GM21723 (cell line): ENCODE results near the gene ZNF462.

ENCODE experiments used
- ATAC-seq: cut with Tn5 transposase; IDR thresholded peaks from one replicate; pipeline ENCODE4 v1.9.1; 2021; ENCODE audit warnings: mild to moderate bottlenecking, moderate library complexity; ENCODE audit not compliant: unreplicated experiment

The ZNF462 gene

DNA sequence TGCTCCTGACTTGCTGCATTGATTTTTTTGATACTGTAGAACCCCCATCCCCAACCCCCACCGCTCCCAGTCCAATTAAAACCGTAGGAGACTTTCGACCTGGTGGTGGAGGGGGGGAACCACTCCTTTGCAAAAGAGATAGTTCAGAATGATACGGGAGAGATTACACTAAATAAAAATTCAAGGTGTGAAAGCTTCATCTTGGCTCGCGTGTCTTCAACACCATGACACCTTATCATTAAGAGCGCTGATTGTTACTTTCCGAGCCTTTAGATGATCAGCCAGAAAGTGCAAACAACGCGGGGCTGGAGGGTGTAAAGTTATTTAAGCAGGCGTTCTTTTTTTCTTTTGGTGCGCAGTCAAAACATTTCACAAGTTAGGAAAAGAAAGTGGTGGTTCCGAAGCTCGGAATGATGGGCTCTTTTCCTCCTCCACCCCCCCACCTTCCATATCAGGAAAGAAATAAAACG, 1.3 kb upstream of the ZNF462 start:
- ATAC-seq = no peak

DNA sequence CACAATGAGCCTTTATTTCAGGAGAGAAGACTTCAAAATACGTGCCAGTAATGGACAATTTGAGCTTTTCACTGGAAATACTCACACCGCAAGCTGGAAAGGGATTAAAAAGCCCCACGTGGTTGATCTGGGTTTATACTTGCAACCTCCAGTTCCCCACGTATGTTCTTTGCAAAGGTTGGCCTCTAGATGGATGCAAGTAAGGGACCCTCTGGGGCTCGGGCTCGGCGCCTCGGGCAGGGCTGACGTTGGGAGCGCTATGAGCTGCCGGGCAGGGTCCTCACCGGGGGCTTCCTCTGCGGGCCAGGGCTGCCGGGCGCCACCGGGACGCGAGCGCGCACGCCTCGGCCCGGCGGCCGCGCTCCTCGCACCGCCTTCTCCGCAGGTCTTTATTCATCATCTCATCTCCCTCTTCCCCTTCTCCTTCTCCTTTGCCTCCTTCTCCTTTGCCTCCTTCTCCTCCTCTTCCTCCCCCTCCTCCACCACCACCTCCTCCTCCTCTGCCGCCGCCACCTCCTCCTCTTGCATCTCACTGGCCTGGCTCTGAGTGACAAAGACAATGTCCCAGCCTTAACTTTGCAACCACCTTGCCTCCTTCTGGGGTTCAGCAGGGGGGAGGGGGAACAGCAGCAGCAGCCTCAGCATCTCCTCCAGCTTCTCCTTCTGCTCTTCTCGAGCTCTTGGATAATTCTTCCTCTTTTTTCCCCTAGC, 701 bp upstream of the ZNF462 start:
- no peak for ATAC-seq

DNA sequence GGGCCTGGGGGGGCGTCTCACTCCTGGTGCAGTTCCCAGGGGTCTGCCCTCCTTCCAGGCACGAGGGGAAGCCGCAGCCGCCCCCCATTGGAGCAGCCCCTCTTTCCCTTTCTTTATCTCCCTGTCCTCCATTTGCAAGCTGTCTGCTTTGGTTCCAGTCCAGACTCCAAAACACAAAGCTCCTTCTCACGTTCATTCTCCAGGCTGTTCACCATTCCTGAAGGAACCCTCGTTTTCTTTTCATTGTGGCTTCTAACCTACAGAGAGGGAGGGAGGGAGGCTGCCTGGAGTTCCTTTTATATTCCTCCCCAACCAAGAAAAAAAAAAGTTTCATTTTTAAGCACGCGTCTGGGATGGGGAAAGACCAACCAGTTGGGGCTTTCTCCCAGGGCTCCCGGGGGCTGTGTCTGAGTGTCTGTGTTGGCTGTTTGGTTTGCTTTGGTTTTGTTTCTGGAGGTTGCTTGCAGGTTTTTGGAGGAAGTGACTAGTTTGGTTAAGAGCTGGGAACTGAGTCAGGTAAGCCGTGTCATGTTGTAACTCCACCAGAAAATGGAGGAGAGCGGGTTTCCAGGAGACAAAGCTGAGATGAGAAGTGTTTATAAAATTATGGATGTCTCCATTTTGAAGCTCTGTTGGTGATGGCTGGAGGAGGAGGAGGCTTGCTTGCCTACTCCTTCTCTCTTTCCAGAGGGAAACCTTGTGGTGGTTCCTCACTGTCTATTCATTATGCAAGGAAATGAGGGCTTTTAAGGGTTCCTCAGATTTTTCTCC, 1.6 kb downstream of the ZNF462 start:
- ATAC-seq = no peak

DNA sequence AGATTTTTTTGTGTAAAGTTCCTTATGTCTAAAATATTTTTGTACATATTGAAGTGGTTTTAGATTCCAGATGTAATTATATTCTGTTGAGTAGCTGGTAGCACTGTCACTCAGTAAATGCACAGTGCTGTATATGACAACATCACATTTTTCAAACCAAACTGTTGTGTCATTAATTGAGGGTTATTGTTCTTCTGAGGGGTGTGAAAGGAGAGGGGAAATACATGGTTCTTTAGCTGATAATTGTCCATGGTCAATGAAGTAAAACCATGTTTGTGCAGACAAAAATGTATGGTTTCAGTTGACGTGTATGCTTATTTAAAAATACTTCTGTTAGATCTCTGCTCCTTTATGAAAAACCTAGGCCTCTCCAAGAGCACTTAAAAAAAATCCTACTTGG, 3.3 kb downstream of the ZNF462 start:
- no peak for ATAC-seq

DNA sequence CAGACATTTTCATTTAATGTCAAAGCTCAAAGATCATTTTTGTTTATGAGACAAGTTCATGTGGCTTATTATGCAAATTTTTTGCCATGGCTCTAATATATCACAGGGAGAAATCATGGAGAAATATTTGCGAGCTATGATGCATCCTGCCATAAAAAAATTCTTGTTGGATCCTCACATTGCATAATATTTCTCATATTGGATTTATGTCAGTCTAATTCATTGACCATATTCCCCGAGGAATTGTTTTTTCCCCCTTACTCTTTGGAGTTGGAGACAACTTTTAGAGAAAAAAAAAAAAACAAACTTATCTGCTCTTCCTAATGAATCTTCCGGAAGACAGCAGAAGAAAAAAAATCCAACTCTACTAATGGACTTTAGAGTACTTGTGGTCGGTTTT, 4.3 kb downstream of the ZNF462 start:
- no peak for ATAC-seq

DNA sequence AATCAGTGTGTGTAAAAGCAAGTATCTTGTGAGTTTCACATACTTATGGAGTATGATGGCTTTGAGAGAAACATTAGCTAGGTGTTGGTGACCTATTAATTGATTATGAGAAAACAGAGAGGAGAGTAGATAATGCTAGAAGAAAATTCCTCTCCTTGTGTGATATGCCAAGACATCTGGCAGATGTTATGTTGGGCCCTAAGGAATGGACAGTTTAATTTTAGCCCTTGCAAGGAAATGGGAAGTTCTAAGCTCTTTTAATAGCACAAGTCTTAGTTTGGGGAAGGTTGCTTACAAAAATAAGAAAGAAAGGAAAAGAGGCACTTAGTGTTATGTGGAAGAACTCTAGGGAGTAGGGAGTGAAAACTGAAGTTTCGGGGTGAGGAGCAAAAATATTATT, 5.1 kb downstream of the ZNF462 start:
- no peak for ATAC-seq

DNA sequence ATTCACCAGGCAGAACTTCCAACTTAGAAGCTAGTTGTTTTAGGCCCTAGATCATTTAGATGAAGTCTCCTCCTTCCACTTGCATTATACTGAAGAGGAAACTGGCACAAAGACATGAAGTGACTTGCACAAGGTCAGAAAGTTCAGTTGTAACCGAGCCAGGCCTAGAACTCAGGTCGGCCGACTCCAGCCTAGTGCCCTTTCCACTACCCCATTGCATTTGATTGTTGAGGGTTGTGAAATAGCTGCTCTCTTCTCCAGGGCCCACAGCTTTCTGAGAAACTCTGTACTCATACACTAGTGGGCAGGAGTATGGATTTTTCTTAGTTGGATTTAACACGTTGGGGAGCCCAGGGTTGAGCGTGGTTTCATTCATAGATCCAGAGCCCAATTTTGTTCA, 5.6 kb downstream of the ZNF462 start:
- ATAC-seq = no peak

DNA sequence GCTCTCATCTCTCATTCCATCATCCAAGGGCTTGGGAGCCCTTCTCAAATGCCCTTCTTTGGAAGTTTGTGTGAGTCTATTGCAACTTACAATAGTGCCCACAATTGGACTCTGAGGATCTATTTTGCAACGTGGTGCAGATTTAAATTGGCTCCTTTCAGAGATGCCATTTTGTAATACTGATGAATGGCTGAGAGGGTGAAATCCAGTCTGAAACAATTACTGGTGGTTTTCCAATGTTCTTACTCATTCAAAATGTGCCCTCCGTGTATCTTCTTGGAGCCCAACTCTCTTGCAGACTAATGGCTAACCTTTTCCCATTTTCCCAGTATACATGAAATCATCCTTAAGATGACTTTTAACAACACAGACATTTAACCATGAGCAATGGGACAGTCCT, 6.1 kb downstream of the ZNF462 start:
- no peak for ATAC-seq

DNA sequence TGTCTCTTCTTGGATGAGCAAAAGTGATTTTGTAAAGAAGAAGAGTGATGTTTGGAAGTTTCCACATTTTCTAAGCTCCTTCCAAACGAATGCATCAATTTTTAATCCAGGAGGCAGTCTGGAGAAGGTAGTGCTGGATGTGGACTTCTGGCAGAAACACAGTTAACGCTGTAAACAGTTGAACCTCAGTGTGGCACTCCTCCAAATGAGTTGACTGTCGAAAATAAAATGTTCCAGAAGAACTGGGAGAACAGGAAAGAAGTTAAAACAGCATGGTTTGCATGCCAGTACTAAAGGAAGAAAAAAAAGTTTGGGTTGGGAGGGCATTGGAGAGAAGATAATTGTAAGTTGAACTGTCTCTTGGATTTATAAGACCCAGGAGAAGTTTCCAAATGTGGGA, 6.5 kb downstream of the ZNF462 start:
- ATAC-seq = no peak

DNA sequence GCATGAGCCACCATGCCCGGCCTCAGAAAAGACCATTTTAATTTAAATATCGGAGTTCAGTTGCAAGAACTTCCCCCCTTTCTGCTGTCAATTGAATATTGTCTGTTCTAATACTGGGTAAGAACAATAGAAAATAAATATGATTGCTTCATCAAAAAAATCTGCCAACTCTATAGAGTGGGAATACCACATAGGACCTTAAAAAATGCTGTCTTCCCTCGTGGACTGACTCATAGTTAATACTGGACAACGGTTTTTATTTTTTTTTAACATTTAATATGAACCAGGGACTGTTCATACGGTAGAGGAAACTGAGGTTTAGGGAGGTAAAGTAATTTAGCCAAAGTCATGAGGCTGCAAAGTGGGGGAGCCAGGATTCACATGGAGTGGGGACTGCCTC, 9.7 kb downstream of the ZNF462 start:
- no peak for ATAC-seq

DNA sequence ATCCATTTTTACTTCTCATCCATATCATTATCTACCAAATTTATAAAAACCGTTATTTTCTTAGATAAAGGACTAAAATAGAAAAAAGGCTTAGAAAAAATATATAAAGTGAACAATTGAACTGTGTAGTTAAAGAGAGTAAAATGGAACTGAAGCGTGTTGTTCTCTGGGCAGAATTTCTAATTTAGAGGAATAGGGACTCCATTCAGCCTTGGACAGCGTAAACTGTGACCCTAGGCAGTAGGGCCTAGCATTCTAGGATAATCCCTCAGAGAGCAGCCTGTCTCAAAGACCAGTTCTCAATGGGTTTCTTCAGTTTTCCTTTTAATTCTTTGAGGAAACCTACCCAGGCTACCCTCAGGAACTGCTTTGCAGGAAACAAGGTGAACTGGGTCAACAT, 11.1 kb downstream of the ZNF462 start:
- ATAC-seq = no peak

DNA sequence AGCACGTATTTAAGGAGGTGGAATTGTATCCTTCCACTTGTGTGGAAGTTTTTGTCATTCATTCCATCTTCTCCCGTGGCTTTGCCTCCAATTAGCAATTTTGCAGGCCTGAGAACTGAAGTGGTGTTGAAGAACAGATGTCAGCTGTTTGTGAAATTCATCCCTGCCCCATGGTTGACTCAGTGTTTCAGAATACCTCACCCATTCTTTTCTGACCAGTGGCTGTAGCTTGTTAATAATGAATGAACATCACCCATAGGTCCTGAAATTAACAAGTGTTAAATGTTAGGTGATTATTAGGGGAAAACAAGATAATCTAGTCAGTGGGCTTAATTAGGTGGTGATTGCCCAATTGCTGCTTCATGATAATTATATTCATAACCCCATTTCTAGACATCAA, 11.7 kb downstream of the ZNF462 start:
- ATAC-seq = no peak

DNA sequence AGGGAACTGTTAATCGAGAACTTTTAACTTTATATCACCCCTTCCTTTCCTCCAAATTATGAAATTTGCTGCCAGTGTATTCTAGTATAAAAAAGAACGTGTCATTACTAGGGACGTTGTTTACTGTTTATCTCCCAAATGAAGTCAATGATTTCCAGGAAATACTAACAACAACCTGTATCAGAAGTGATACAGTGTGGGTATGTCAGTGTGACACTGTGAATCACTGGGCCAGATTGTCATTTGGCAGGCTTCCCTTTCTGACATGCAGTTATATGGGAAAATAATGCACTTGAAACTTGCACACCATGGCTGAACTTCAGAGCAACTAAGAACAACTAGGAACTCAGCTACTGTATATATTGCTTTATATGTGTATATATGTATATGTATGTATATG, 12.6 kb downstream of the ZNF462 start:
- no peak for ATAC-seq

DNA sequence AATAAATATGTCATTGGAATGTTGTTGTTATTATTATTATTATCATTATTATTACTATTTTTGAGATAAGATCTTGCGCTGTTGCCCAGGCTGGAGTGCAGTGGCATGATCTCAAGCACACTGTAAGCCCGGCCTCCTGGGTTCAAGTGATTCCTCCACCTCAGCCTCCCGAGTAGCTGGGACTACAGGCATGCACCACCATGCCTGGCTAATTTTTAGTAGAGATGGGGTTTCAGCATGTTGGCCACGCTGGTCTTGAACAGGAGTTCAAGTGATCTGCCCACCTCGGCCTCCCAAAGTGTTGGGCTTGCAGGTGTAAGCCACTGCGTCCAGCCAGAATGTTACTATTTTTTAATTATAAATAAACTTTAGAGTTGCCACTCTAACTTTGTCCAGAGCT, 14.4 kb downstream of the ZNF462 start:
- no peak for ATAC-seq

DNA sequence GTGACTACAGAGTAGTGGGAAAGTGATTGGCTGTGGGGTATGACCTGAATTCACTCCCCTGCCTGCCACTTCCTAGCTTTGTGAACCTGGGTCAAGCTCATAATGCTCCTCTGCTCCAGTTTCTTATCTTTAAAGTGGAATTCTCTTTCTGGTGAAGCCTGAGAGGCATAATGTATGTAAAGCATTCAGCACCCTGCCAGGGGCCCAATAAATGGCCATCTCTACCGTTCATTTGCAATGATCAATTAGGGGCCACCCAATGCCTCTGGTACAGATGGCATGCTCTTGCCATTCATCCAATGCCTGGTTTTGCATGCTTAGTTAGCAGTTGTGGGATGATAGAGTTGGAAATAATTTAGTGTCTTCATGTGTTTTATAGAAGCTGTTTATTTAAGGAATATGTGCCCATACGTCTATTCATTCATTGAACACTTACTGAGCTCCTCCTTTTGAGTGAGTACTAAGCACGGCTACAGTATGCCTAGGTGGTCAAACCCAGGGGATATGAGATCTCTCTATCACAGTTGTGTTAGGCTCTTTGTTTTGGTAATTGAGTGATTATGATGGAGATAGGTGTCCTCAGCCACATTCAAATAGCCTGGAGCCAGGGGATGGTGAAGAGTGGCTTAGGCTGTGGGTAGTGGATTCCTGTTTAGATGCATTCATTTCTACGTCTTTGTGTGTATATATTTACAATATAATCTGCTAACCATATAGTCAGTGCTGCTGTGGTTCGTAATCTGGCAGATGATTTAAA, 15.3 kb downstream of the ZNF462 start:
- no peak for ATAC-seq

DNA sequence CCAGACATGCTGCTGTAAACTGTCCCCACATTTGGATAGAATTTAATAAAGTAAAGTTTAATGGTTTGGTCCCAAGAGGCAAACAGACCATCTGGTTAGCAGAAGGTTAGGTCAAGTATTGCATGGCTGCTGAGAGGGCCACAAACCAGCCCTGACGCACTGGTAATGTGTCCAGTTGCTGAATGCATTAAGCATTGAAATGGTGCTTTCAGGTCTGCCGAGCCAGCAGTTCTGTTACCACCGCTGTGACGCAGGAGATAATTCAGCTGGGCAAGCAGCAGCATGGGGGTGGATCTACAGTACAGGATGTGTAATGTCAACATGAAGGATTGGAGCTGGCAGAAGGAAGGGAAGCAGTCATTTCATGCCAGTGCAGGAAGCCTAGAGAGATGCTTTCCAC, 16.0 kb downstream of the ZNF462 start:
- ATAC-seq = no peak

DNA sequence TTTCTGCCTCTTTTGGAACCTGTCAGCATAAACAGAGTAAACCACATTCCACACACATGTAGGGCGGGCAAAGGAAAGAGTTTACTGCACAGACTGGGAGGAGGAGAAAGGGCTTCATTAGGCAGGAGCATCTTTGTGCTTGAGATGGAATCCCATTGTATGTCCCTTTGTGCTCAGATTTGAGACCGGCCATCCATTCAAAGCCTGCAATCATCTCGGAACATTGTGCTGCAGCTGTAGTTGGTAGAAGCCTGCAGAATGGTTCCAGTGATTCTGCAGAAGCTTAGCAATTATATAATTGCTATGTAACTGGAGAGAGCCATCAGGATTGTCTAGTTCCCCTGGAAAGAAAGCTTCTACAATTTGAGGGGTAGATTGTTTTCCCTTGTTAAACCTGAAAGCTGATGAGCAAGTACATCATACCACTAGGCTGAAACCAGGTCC, 16.5 kb downstream of the ZNF462 start:
- no peak for ATAC-seq

DNA sequence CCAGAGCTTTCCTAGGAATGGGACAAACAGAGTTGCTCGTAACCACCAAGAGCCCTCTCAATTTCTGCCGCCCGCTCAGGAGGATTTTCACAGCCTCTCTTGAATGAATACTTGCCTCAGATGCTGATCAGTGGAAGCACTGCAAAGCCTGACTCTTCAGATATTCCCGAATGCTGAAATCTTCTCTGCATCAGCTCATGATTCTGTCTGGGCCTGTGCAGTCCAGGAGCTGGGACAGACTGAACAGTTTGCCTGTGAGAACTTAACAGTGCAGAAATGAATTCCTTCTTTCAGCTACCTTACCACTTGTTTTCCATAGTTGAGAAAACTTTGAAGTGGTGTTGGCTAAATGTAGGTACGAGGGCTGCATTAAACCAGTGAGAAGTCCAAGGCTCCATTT, 17.1 kb downstream of the ZNF462 start:
- ATAC-seq = no peak

DNA sequence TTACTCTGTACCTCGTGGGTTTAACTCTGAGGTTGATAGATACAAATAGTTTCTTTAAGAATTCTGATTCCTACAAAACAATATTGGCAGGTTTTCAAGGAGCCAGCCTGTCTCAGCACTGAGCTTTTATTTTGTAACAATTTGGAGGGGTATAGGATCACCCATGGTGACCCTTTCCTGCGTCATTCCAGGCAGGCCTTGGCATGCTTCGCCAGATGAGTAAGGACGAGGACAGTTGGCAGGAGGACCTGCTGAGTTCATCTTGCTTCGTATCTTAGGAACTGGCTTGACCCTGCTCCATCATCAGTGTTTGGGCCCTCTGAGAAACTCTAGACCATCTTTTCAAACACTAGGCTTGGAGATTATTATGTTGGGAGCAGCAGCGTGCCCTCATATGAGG, 17.9 kb downstream of the ZNF462 start:
- no peak for ATAC-seq

DNA sequence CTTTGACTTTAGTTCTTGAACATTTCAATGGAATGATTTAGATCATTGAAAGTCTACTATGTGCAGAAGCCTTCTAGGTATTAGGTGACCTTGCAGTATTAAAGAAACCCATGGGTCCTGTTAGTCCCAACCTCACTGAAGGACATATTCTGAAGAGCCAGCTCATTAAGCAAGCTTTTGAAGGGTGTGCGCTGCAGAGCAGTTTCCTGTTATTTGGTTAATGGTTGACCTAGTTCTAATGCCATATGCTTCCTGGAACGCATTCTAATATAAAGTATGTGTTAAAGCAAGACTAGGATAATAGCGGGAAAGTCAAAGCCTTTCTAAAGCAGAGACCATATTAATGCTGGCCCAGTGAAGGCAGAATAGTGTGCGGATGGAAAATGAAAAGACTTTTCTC, 20.1 kb downstream of the ZNF462 start:
- no peak for ATAC-seq

DNA sequence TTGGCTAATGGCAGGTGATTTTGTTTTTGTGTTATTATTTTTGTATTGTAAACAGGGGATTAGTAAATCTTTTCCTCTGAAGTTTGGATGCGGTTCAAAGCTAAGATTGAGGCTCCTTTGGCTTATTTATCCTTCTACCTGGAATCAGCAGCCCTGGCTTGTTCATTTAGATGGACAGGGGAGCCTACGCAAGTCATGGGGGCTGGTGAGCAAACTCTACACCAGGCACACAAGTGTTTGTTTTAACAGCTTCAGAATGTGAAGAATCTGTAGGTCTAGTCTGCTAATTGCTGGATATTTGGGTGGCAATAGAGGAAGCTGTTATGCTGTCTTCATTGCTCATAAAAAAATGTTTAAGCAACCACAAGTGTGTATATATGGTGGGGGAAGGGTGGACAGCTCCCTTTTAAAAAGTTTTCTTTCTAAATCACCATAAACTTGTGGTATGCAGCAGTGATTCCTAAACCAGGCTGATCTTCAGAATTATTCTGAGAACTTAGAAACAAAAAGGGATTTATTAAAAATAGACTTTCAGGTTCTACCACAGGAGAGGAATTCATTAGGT, 20.7 kb downstream of the ZNF462 start:
- ATAC-seq = no peak
